Activated CD4-positive, alpha-beta memory T cell treated with anti-CD3 and anti-CD28 coated beads, Interleukin-2, amount 10 ng/mL, durations not matched to agents 7 days and 5 days (primary cell): ENCODE data around the gene SIRPB2. TPM values are rescaled to one million over a fixed set of nuclear protein-coding genes. Genes with fewer than 3 reads are reported as not detected.

Experiments used
- CTCF ChIA-PET: fragments of 350-600 bp; sonication (Branson Sonifier 250); formaldehyde crosslinking; loops from one replicate; lab custom pipeline; 2021; ENCODE audit warnings: antibody characterized with exemption, inconsistent platforms; lab: Charles Lee
- POLR2A ChIA-PET: fragments of 350-600 bp; sonication (Branson Sonifier 250); formaldehyde crosslinking; loops from one replicate; lab custom pipeline; 2021; ENCODE audit warnings: antibody characterized with exemption; lab: Charles Lee
- DNase-seq: peaks from one replicate; pipeline ENCODE4 v3.0.0-alpha.2; 2020
- H3K27ac Mint-ChIP-seq: one replicate; pipeline ENCODE4 v1.8.0; 2021; ENCODE audit warnings: mild to moderate bottlenecking, mixed read lengths
- H3K27me3 Mint-ChIP-seq: one replicate; pipeline ENCODE4 v1.8.0; 2021; ENCODE audit warnings: mixed read lengths
- H3K36me3 Mint-ChIP-seq: one replicate; pipeline ENCODE4 v1.8.0; 2021; ENCODE audit warnings: low read depth, mixed read lengths
- H3K4me1 Mint-ChIP-seq: one replicate; pipeline ENCODE4 v1.8.0; 2021; ENCODE audit warnings: mixed read lengths
- H3K4me3 Mint-ChIP-seq: one replicate; pipeline ENCODE4 v1.8.0; 2021; ENCODE audit warnings: mild to moderate bottlenecking, mixed read lengths
- H3K9me3 Mint-ChIP-seq: one replicate; pipeline ENCODE4 v1.8.0; 2021; ENCODE audit warnings: mixed read lengths
- total RNA-seq, 2 experiments: library from RNA; stranded (reverse); gene quantifications; one replicate each; pipeline ENCODE4 v1.2.3, GENCODE V29; 2021

Gene SIRPB2
- not detected for total RNA-seq

GRCh38 chr20:1491281-1491840, at the start of gene SIRPB2:
Gene SIRPB2, minus strand, starts transcription at chr20:1491420. Its CDS starts 61 bp downstream, at chr20:1491359.
- Mint-ChIP-seq H3K9me3 (no peaks in the 10 kb centered on the region), H3K36me3 (no peaks in the 10 kb centered on the region), H3K4me1 (no peaks in the 10 kb centered on the region), H3K27me3 (peaks cover 54% of the 10 kb centered on the region), H3K27ac (no peak within 1 kb of the TSS), H3K4me3 (no peak within 1 kb of the TSS)
- no peak for DNase-seq
- ChIA-PET POLR2A (no interaction called here), CTCF (no interaction called here)

- CTCF ChIA-PET, result interaction anchor here (1.7 kb wide), 1 partner anchor 237 kb away, joined by 11 read pairs; no protein-coding TSS in a partner anchor
- no peak overlapping the region for H3K4me3 Mint-ChIP-seq
Measured at GRCh38 chr20:1539816-1540419, 48.7 kb upstream of the SIRPB2 start.

DNA sequence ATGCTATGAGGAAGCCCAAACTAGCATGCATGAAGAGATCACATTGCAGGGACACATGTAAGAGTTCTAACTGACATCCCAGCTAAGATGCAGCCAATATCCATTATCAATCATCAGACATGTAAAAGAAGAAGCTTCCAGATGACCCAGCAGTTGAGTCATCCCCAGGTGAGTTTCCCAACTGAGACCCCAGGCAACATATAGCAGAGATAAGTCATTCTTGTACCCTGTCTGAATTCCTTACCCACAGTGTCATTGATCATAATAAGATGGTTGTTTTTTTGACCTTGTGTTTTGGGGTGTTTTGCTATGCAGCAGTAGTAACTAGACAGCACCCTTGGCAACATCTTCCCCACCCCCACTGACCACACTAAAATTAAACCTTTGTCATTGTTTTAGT, 47.4 kb upstream of the SIRPB2 start:
- Mint-ChIP-seq H3K4me3 (no peak overlapping the region), H3K9me3 (no peaks in the 10 kb centered on the region), H3K4me1 (no peaks in the 10 kb centered on the region), H3K27ac (no peak overlapping the region), H3K36me3 (peaks cover 2% of the 10 kb centered on the region), H3K27me3 (peaks cover 25% of the 10 kb centered on the region)
- DNase-seq, result no peak
- ChIA-PET CTCF (interaction anchor here (1.0 to 1.7 kb wide), 2 partner anchors 196 to 238 kb away, joined by 3 to 11 read pairs; no protein-coding TSS in a partner anchor), POLR2A (no interaction called here)

More at GRCh38 chr20:1539816-1540419, 48.7 kb upstream of the SIRPB2 start:
- POLR2A ChIA-PET, result no interaction called here
- no peaks in the 10 kb centered on the region for H3K4me1 Mint-ChIP-seq
- H3K27ac Mint-ChIP-seq, result no peak overlapping the region
- H3K27me3 Mint-ChIP-seq, result peaks cover 32% of the 10 kb centered on the region
- peaks cover 4% of the 10 kb centered on the region for H3K36me3 Mint-ChIP-seq
- H3K9me3 Mint-ChIP-seq, result no peaks in the 10 kb centered on the region
- no peak for DNase-seq

DNA sequence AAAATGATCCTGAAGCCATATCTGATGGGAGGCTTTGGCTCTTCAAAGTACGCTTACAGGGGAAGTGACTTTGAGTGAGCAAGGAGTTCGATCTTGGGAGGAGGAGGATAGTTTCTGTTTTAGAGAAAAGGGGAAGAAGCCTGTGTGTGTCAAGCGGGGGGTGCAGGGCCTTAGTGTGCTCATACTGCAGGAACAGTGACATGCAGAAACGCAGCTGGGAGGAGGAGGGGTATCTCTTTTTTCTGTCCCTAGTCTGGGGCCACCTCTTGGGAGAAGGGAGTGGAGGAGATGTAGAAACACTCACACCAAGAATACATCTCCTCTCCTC, 46.5 kb upstream of the SIRPB2 start:
- POLR2A ChIA-PET, result no interaction called here
- Mint-ChIP-seq H3K36me3 (no peaks in the 10 kb centered on the region), H3K27me3 (peaks cover 19% of the 10 kb centered on the region), H3K9me3 (no peaks in the 10 kb centered on the region), H3K27ac (no peak overlapping the region), H3K4me1 (no peaks in the 10 kb centered on the region), H3K4me3 (no peak overlapping the region)
- DNase-seq, result no peak
- CTCF ChIA-PET, result interaction anchor here (1.0 kb wide), 1 partner anchor 197 kb away, joined by 3 read pairs; no protein-coding TSS in a partner anchor

- H3K9me3 Mint-ChIP-seq, result no peaks in the 10 kb centered on the region
- peaks cover 13% of the 10 kb centered on the region for H3K27me3 Mint-ChIP-seq
- CTCF ChIA-PET, result no interaction called here
- H3K36me3 Mint-ChIP-seq, result no peaks in the 10 kb centered on the region
- H3K4me1 Mint-ChIP-seq, result no peaks in the 10 kb centered on the region
- H3K27ac Mint-ChIP-seq, result no peak overlapping the region
- no peak overlapping the region for H3K4me3 Mint-ChIP-seq
- POLR2A ChIA-PET, result no interaction called here
- no peak for DNase-seq
Measured at GRCh38 chr20:1536893-1537730, 45.9 kb upstream of the SIRPB2 start.

GRCh38 chr20:1535420-1536175, 44.4 kb upstream of the SIRPB2 start:
- Mint-ChIP-seq H3K4me3 (no peak overlapping the region), H3K36me3 (no peaks in the 10 kb centered on the region), H3K4me1 (no peaks in the 10 kb centered on the region), H3K9me3 (no peaks in the 10 kb centered on the region), H3K27me3 (peaks cover 11% of the 10 kb centered on the region), H3K27ac (no peak overlapping the region)
- no peak for DNase-seq
- ChIA-PET CTCF (no interaction called here), POLR2A (no interaction called here)

- POLR2A ChIA-PET, result no interaction called here
- H3K36me3 Mint-ChIP-seq, result no peaks in the 10 kb centered on the region
- H3K9me3 Mint-ChIP-seq, result no peaks in the 10 kb centered on the region
- H3K27me3 Mint-ChIP-seq, result peaks cover 13% of the 10 kb centered on the region
- no peaks in the 10 kb centered on the region for H3K4me1 Mint-ChIP-seq
- CTCF ChIA-PET, result interaction anchor here (0.8 to 3.5 kb wide), 4 partner anchors 31 to 242 kb away, joined by 3 to 21 read pairs (median 12); no protein-coding TSS in a partner anchor
- no peak for DNase-seq
- H3K4me3 Mint-ChIP-seq, result no peak overlapping the region
- no peak overlapping the region for H3K27ac Mint-ChIP-seq
Measured at GRCh38 chr20:1534526-1534925, 43.3 kb upstream of the SIRPB2 start.

DNA sequence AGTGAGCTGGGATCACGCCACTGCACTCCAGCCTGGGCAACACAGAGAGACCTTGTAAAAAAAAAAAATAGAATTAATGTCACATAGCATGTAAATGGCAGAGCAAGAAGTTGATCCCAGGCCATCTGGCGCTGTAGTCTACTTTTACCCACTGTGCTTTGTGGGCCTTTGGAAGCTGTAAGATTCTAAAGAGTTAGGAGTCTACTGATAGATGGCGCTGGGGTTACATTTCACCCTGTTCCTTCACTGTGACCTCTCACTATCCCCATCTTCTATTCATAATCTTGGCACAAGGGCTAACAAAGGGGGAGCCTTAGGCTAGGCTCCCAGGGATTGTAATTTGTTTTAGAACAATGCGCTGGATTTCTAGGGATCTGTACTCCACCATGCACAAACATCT, 41.8 kb upstream of the SIRPB2 start:
- POLR2A ChIA-PET, result interaction anchor here (0.6 to 1.2 kb wide), 2 partner anchors 46 to 201 kb away, joined by 3 to 4 read pairs; no protein-coding TSS in a partner anchor
- H3K9me3 Mint-ChIP-seq, result no peaks in the 10 kb centered on the region

GRCh38 chr20:1528811-1529210, 37.6 kb upstream of the SIRPB2 start:
- DNase-seq, result no peak
- peaks cover 2% of the 10 kb centered on the region for H3K4me1 Mint-ChIP-seq
- no peak overlapping the region for H3K4me3 Mint-ChIP-seq
- ChIA-PET POLR2A (no interaction called here), CTCF (interaction anchor here (1.1 to 4.6 kb wide), 2 partner anchors 22 to 25 kb away, joined by 3 to 17 read pairs; no protein-coding TSS in a partner anchor)
- H3K27me3 Mint-ChIP-seq, result peaks cover 21% of the 10 kb centered on the region
- no peaks in the 10 kb centered on the region for H3K36me3 Mint-ChIP-seq
- no peaks in the 10 kb centered on the region for H3K9me3 Mint-ChIP-seq
- no peak overlapping the region for H3K27ac Mint-ChIP-seq

More for the DNA sequence above, 41.8 kb upstream of the SIRPB2 start:
- CTCF ChIA-PET, result interaction anchor here (3.2 to 3.5 kb wide), 2 partner anchors 201 to 244 kb away, joined by 19 to 21 read pairs; no protein-coding TSS in a partner anchor
- Mint-ChIP-seq H3K36me3 (no peaks in the 10 kb centered on the region), H3K4me1 (no peaks in the 10 kb centered on the region), H3K4me3 (no peak overlapping the region), H3K27me3 (peaks cover 15% of the 10 kb centered on the region), H3K27ac (no peak overlapping the region)
- no peak for DNase-seq

- Mint-ChIP-seq H3K27me3 (peaks cover 21% of the 10 kb centered on the region), H3K4me3 (no peak overlapping the region), H3K4me1 (peaks cover 2% of the 10 kb centered on the region), H3K27ac (no peak overlapping the region), H3K9me3 (no peaks in the 10 kb centered on the region), H3K36me3 (no peaks in the 10 kb centered on the region)
- DNase-seq, result no peak
- ChIA-PET POLR2A (no interaction called here), CTCF (interaction anchor here (1.1 to 4.6 kb wide), 3 partner anchors 21 to 249 kb away, joined by 3 to 17 read pairs (median 6); no protein-coding TSS in a partner anchor)
Measured at GRCh38 chr20:1527923-1528322, 36.7 kb upstream of the SIRPB2 start.

- CTCF ChIA-PET, result interaction anchor here (1.3 to 4.6 kb wide), 2 partner anchors 24 to 250 kb away, joined by 6 to 17 read pairs; no protein-coding TSS in a partner anchor
- Mint-ChIP-seq H3K4me1 (peaks cover 2% of the 10 kb centered on the region), H3K27me3 (peaks cover 22% of the 10 kb centered on the region), H3K36me3 (no peaks in the 10 kb centered on the region), H3K9me3 (no peaks in the 10 kb centered on the region), H3K27ac (no peak overlapping the region), H3K4me3 (no peak overlapping the region)
- no peak for DNase-seq
- POLR2A ChIA-PET, result no interaction called here
Measured at GRCh38 chr20:1526896-1527295, 35.7 kb upstream of the SIRPB2 start.

GRCh38 chr20:1526310-1526709, 35.1 kb upstream of the SIRPB2 start:
- ChIA-PET POLR2A (no interaction called here), CTCF (interaction anchor here (4.6 kb wide), 1 partner anchor 23 kb away, joined by 17 read pairs; no protein-coding TSS in a partner anchor)
- Mint-ChIP-seq H3K27me3 (peaks cover 27% of the 10 kb centered on the region), H3K4me3 (no peak overlapping the region), H3K27ac (no peak overlapping the region), H3K9me3 (no peaks in the 10 kb centered on the region), H3K36me3 (no peaks in the 10 kb centered on the region), H3K4me1 (peaks cover 2% of the 10 kb centered on the region)
- no peak for DNase-seq
